Adrenal gland (tissue), 5 donors: ENCODE results near the gene CDK10.

ENCODE experiments used
- POLR2A ChIP-seq, 2 donors: fragments of 450-650 bp; IDR thresholded peaks; one replicate each; pipeline ENCODE4 v1.6.1; 2017; ENCODE audit warnings: antibody characterized with exemption in 2 of 2, mild to moderate bottlenecking in 2 of 2, moderate library complexity in 1 of 2
- TF ChIP-seq, protein P1 (sequence below), 6 experiments: fragments of 450-650 bp in 4 of 6; fragments of 200-600 bp in 2 of 6; sonication (generic) in 1 of 6; IDR thresholded peaks; 1 replicate in 5 of 6; 2 replicates in 1 of 6; pipeline versions ENCODE4 v1.5.1 to v1.8.0; 2016 to 2021; ENCODE audit warnings: antibody characterized with exemption in 6 of 6, mild to moderate bottlenecking in 2 of 6, moderate library complexity in 1 of 6
- donor health status: DM: no; HTN: no; CAD: no.

DNA sequence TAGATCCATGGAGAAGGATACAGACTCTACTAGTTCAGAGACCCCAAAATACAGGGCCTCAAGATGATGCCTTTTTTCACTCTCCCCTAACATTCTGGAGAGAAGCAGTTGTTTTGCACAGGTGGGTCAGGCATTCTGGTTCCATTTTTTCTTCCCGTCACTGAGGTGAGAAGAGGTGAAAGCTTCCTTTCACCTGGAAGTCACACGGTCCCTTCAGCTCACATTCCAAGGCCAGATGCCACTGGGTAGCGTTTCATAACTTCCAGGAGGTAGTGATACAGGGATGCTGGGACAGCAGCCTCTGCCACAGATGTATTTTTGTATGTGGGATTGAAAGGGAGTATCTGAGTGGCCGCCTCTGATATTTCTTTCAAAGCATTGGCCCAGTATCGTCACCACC lies 1.9 kb downstream of the CDK10 start:
- TF ChIP-seq, protein P1, sequence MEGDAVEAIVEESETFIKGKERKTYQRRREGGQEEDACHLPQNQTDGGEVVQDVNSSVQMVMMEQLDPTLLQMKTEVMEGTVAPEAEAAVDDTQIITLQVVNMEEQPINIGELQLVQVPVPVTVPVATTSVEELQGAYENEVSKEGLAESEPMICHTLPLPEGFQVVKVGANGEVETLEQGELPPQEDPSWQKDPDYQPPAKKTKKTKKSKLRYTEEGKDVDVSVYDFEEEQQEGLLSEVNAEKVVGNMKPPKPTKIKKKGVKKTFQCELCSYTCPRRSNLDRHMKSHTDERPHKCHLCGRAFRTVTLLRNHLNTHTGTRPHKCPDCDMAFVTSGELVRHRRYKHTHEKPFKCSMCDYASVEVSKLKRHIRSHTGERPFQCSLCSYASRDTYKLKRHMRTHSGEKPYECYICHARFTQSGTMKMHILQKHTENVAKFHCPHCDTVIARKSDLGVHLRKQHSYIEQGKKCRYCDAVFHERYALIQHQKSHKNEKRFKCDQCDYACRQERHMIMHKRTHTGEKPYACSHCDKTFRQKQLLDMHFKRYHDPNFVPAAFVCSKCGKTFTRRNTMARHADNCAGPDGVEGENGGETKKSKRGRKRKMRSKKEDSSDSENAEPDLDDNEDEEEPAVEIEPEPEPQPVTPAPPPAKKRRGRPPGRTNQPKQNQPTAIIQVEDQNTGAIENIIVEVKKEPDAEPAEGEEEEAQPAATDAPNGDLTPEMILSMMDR (IDR thresholded peaks at IDR 0.05) = no peak
- no peak for TF ChIP-seq POLR2A (IDR thresholded peaks at IDR 0.05)
